Keratinocyte (primary cell): ENCODE measurements around the gene OSBPL8.

Experiments used
- CTCF ChIP-seq, 3 experiments: IDR thresholded peaks in 1 of 3; conservative IDR thresholded peaks in 1 of 3; optimal IDR thresholded peaks in 1 of 3; 2 replicates in 2 of 3; 3 replicates in 1 of 3; pipeline versions ENCODE3 to v1.5.1; 2011; ENCODE audit warnings: low read length in 3 of 3, mild to moderate bottlenecking in 3 of 3, moderate library complexity in 2 of 3, control low read depth in 1 of 3, inconsistent platforms in 1 of 3; ENCODE audit not compliant: insufficient read depth in 2 of 3; ENCODE audit errors: extremely low read depth in 1 of 3
- EZH2 ChIP-seq: IDR thresholded peaks from one replicate; pipeline ENCODE4 v1.6.1; 2012; ENCODE audit warnings: inconsistent platforms, mild to moderate bottlenecking, low read length, moderate library complexity

GRCh38 chr12:76573840-76574373 lies 14.3 kb upstream of the OSBPL8 start:
- TF ChIP-seq CTCF (optimal IDR thresholded peaks at IDR 0.05 in 1 of 3, IDR thresholded peaks at IDR 0.05 in 1 of 3, conservative IDR thresholded peaks at IDR 0.05 in 1 of 3; ENCODE audit: extremely low read depth in 1 of 3, insufficient read depth in 2 of 3, low read length in 3 of 3): no peak
- no peak for TF ChIP-seq EZH2
